Fibroblast of villous mesenchyme (primary cell): ENCODE results near the gene EIF1AD. TPM values are rescaled to one million over a fixed set of nuclear protein-coding genes. Genes with fewer than 3 reads are reported as not detected.

Source experiments
- DNase-seq: peaks from one replicate; pipeline ENCODE4 v3.0.0-alpha.2; 2010; ENCODE audit warnings: low read depth
- H3K4me3 ChIP-seq: 2 replicates; pipeline ENCODE4 v1.5.1; 2011; ENCODE audit warnings: low read depth, mild to moderate bottlenecking, low read length
- total RNA-seq: library from RNA; depleted of rRNA; stranded (reverse); fragments of >200 nt; gene quantifications from 2 replicates; pipeline ENCODE4 v1.2.3, GENCODE V29; 2012
- TF ChIP-seq, protein P1 (sequence below): IDR thresholded peaks from 2 replicates; pipeline ENCODE4 v1.5.1; 2012; ENCODE audit warnings: low read depth, mild to moderate bottlenecking, low read length; ENCODE audit not compliant: insufficient read depth

The EIF1AD gene, protein sequence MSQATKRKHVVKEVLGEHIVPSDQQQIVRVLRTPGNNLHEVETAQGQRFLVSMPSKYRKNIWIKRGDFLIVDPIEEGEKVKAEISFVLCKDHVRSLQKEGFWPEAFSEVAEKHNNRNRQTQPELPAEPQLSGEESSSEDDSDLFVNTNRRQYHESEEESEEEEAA
- 34.8 and 35.4 TPM in 2 replicates for total RNA-seq

DNA sequence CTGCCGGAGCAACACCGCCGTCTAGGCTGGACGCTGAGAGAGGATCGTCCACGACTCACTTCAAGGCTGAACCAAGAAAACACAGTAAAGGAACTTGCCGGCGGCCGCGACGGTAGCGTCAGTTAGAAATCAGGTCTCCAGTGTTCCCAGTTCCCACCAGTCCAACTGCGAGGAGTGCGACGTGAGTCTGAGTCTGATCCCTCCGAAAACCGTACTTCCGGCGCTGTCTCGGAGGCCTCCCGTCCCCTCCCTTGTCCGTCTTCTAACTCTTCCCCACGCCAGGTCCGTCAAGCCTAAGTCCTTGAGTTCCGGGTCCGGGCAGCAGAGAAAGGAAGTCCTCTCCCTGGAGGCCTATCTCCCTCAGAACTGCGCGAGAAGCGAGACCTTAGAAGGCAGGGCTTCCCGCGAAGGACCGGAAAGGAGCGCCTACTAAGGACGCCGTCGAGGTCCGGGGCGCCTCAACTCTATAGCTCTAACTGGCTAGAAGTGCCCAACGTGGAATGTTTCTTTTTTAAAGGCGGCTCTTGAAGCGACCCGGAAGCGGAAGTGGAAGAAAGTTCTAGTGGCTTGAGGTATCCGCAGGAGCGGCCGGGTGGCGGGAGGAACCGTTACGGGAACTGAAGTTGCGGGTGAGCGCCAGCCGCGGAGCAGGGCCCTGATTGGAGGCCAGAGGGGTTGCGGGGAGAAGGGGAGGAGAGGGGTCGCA, at the start of gene EIF1AD, which contains the start of gene BANF1:
Gene EIF1AD (minus strand): TSS at position 216 of the 706 bp plus-strand sequence. CDS start 1,768 bp downstream, outside the sequence.
Gene BANF1 (plus strand): TSS at position 562 of the 706 bp plus-strand sequence. CDS start 748 bp downstream, outside the sequence.
- TF ChIP-seq, protein P1, sequence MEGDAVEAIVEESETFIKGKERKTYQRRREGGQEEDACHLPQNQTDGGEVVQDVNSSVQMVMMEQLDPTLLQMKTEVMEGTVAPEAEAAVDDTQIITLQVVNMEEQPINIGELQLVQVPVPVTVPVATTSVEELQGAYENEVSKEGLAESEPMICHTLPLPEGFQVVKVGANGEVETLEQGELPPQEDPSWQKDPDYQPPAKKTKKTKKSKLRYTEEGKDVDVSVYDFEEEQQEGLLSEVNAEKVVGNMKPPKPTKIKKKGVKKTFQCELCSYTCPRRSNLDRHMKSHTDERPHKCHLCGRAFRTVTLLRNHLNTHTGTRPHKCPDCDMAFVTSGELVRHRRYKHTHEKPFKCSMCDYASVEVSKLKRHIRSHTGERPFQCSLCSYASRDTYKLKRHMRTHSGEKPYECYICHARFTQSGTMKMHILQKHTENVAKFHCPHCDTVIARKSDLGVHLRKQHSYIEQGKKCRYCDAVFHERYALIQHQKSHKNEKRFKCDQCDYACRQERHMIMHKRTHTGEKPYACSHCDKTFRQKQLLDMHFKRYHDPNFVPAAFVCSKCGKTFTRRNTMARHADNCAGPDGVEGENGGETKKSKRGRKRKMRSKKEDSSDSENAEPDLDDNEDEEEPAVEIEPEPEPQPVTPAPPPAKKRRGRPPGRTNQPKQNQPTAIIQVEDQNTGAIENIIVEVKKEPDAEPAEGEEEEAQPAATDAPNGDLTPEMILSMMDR = no peak
- DNase-seq = peak; percentile 99
- H3K4me3 ChIP-seq = peak within 1 kb of the TSS; percentile 100

- DNase-seq = no peak
- peak overlapping the region; percentile 89 for H3K4me3 ChIP-seq
- TF ChIP-seq, protein P1 = no peak
Measured at GRCh38 chr11:66051371-66051765, 49.4 kb upstream of the EIF1AD start.

- no peak for DNase-seq
- no peak overlapping the region for H3K4me3 ChIP-seq
- TF ChIP-seq, protein P1 = no peak
Measured at GRCh38 chr11:66050581-66051231, 48.7 kb upstream of the EIF1AD start.

GRCh38 chr11:66048547-66049323, 46.8 kb upstream of the EIF1AD start, which contains the start of gene GAL3ST3:
GAL3ST3 (minus strand) TSS chr11:66049161; CDS start chr11:66045415, 3,746 bp downstream.
- H3K4me3 ChIP-seq = no peak within 1 kb of the TSS

GRCh38 chr11:66047541-66048365, 45.8 kb upstream of the EIF1AD start:
- H3K4me3 ChIP-seq = no peak overlapping the region
- TF ChIP-seq, protein P1 = no peak
- no peak for DNase-seq

More at GRCh38 chr11:66048547-66049323, 46.8 kb upstream of the EIF1AD start, which contains the start of gene GAL3ST3:
- TF ChIP-seq, protein P1 = no peak
- DNase-seq = no peak

DNA sequence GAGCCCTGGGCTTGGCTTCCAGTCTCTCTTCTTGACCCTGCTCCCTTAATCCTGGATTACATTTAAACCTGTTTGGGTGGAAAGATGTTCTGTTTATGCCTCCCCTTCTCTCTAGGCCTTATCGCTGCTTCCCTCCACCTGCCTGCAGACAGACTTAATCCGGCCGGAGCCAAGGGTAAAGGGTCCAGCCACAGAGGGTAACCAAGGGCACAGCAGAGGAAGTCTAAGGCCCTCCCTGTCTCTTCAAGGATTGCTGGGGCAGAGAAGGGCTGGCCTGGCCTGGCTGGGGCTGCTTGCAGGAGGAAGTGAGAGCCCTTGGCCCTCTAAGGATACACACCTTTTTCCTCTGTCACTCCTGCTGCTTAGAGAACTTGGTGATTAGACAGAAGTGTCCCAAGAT, 44.9 kb upstream of the EIF1AD start:
- H3K4me3 ChIP-seq = no peak overlapping the region
- DNase-seq = no peak
- TF ChIP-seq, protein P1 = no peak
